ENCODE results near the gene SLC25A40.

DNA sequence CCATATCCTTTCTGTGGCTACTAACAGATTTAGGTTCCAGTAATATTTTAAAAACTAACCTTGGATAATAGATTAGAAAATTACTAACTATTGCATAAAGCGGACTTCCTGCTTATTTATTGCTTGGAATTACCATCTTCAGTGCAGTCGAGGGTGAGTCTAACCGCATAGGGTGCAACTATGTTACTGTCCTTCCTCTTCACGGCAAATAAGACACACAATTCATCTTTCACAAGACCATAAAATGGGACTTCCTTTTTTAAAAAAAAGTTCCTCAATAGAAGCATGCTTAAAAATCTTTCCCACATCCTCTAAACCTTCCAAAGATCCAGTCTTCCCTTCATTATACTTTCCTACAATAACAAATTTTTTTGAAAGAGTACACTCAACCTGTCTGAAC is 2.1 kb downstream of the SLC25A40 start:
- no peak for TF ChIP-seq POLR2AphosphoS5 (IDR thresholded peaks at IDR 0.05)
- no peak for TF ChIP-seq POLR2A (IDR thresholded peaks at IDR 0.05)
